ENCODE results near the gene SFTPA2.
"Not testable (repeated sequence)": the region's sequence is repeated elsewhere in the genome, so short reads cannot be mapped to it uniquely, and the experiment has no call there.

The SFTPA2 gene

GRCh38 chr10:79595510-79595909, 35.3 kb upstream of the SFTPA2 start:
- CTCF ChIA-PET, result interaction anchor here (1.1 kb wide), 1 partner anchor 11 kb away, joined by 3 read pairs; no protein-coding TSS in a partner anchor
- no peak for TF ChIP-seq CTCF (conservative IDR thresholded peaks at IDR 0.05; ENCODE audit: low read depth)
- DNase-seq (ENCODE audit: low spot score), result no peak
- POLR2A ChIA-PET (ENCODE audit: low non-redundant PET), result no interaction called here
- no peak overlapping the region for H3K27ac ChIP-seq

GRCh38 chr10:79594565-79594964, 34.4 kb upstream of the SFTPA2 start:
- CTCF ChIA-PET, result interaction anchor here (0.6 to 1.1 kb wide), 2 partner anchors 10 to 72 kb away, joined by 3 to 4 read pairs; no protein-coding TSS in a partner anchor
- H3K27ac ChIP-seq; DNase-seq (ENCODE audit: low spot score); POLR2A ChIA-PET (ENCODE audit: low non-redundant PET): not testable (repeated sequence)

- TF ChIP-seq CTCF (conservative IDR thresholded peaks at IDR 0.05; ENCODE audit: low read depth), result no peak
- ChIA-PET POLR2A (ENCODE audit: low non-redundant PET) (no interaction called here), CTCF (no interaction called here)
- no peak overlapping the region for H3K27ac ChIP-seq
- no peak for DNase-seq (ENCODE audit: low spot score)
Measured at GRCh38 chr10:79593377-79593776, 33.2 kb upstream of the SFTPA2 start.

- no peak overlapping the region for H3K27ac ChIP-seq
- CTCF ChIA-PET, result no interaction called here
- DNase-seq (ENCODE audit: low spot score), result no peak
- POLR2A ChIA-PET (ENCODE audit: low non-redundant PET), result no interaction called here
- no peak for TF ChIP-seq CTCF (conservative IDR thresholded peaks at IDR 0.05; ENCODE audit: low read depth)
Measured at GRCh38 chr10:79588800-79589199, 28.6 kb upstream of the SFTPA2 start.

GRCh38 chr10:79586933-79587332, 26.7 kb upstream of the SFTPA2 start:
- no peak for DNase-seq (ENCODE audit: low spot score)
- POLR2A ChIA-PET (ENCODE audit: low non-redundant PET), result no interaction called here
- no peak for TF ChIP-seq CTCF (conservative IDR thresholded peaks at IDR 0.05; ENCODE audit: low read depth)
- CTCF ChIA-PET, result no interaction called here
- no peak overlapping the region for H3K27ac ChIP-seq

GRCh38 chr10:79585870-79586527, 25.8 kb upstream of the SFTPA2 start:
- H3K27ac ChIP-seq, result no peak overlapping the region
- no peak for DNase-seq (ENCODE audit: low spot score)
- POLR2A ChIA-PET (ENCODE audit: low non-redundant PET), result no interaction called here
- CTCF ChIA-PET, result no interaction called here
- no peak for TF ChIP-seq CTCF (conservative IDR thresholded peaks at IDR 0.05; ENCODE audit: low read depth)

- no peak for TF ChIP-seq CTCF (conservative IDR thresholded peaks at IDR 0.05; ENCODE audit: low read depth)
- ChIA-PET POLR2A (ENCODE audit: low non-redundant PET) (no interaction called here), CTCF (no interaction called here)
- no peak overlapping the region for H3K27ac ChIP-seq
- DNase-seq (ENCODE audit: low spot score), result no peak
Measured at GRCh38 chr10:79583488-79584024, 23.3 kb upstream of the SFTPA2 start.

GRCh38 chr10:79582954-79583353, 22.7 kb upstream of the SFTPA2 start:
- H3K27ac ChIP-seq; POLR2A ChIA-PET (ENCODE audit: low non-redundant PET); DNase-seq (ENCODE audit: low spot score); CTCF ChIA-PET: not testable (repeated sequence)

Measured in RWPE1 (cell line).